ENCODE results near the gene PRKCE.
"Not testable (repeated sequence)": the region's sequence is repeated elsewhere in the genome, so short reads cannot be mapped to it uniquely, and the experiment has no call there.

PRKCE gene

DNA sequence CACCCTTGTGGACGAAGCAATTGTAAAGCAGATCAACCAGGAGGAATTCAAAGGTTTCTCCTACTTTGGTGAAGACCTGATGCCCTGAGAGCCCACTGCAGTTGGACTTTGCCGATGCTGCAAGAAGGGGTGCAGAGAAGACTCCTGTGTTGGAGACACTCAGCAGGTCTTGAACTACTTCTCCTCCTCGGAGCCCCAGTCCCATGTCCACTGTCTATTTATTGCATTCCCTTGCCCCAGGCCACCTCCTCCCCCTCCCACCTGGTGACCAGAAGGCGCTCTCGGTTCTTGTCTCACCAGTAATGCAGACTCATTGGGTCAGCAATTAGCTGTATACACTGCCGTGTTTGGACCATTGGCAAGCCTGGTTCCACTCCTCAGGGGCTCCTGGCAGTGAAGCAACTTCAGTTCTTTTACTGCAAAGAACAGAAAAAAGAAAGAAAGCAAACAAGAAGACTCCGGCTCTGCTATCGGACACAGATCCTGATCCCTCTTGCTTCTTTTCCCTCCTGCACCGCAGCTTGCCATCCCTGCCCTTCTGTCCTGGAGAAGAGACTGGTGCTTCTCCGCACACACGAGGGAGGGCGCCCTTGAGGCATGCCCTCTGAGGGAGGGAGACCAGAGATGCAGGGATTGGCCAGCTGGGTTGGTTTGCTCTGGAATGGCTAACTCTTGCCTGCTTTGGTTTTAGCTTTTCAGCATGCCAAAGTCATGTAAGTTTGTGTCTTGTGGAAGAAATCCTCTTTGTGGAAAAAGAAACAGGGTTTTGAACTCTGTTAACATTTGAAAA, 533.5 kb downstream of the PRKCE start:
- DNase-seq, result no peak

DNA sequence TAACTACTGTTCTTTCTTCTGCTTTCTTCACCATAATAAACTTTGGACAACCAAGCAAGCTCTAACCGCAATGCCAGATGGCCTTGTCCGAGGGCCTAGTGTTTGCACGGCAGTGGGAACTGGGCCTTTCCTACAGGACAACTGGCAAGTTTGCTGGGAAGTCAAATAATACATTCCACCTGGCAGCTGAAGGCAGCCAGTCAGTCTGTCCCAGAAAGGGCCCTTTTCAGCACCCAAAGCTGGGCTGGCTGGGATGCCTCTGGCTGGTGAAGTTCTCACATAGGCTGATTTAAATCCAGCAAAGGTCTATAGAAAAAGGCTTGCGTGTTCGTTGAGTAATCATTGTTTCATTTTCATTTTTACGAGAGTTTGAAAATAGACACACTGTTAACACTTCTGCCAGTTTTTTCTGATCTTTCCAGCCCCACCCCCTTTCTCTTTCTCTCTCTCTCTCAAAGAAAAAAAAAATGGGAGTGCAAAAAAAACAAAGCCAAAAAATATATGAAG, 535.7 kb downstream of the PRKCE start:
- no peak for DNase-seq

DNA sequence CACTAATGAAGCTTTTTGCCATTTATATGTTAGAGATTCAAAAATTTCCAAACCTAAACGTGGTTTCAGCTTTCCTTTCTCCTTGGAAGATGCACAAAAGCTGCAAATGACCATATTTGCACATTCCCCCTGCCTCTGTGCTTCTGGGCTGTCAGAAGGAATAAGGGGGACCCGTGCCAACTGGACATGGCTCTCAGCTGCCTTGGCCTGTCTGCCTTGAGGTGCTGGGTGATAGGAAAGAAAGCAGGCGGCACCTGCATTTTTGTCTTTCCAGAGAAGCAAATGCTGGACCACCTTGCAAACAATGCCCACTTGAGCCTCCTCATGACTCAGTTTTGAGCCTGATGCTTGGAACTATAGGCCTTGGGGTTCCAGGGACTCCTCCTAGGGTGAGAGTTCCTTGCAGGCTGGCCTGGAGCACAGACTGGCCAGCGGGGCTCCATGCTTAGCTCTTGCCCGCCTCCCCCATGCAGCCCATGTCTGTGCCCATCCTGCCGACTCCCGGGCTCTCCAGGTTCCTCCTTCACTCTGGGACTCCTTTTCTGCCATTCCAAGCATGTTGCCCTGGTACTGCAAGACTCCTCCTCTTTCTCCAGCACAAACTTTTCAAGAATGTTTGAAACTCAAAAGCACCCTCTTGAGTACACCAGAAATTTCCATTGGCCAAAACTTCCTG, 536.7 kb downstream of the PRKCE start:
- no peak for DNase-seq

DNA sequence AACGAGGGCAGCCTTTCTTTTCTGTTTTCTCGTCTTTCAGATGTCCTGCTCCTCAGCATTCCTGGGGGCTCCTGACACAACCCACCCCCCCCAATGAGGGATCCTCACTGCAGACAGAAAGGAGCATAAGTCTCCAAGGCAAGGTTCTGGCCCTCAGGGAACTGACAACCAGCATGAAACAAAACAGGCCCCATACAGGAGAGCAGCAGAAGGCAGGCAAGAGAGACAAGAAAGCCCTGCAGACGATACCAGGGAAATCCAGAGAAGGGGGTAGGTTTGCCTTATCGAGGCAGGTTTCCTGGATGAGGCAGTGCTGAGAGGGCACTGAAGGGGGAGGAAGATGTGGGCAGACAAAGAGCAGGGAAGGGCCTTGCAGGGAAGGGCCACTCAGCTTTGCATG, 541.9 kb downstream of the PRKCE start:
- no peak for DNase-seq

DNA sequence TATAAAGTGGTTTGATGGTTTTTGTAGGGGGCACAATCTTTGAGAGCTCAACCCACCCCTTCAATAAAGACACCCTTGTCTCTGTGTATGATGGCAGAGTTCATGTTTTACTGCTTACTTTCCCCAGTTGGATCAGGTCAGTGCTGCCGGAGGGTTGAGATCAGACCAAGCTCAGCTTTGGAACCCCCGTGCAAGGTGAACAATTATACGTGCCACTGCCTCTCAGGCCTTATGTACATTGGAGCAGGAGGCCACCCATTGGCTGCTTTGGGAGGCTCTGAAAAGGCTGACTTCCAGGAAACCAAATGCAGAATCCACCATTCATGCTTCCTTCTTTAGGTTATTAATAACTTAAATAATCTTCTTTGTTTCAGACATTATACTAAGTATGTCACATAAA, 542.4 kb downstream of the PRKCE start:
- no peak for DNase-seq

DNA sequence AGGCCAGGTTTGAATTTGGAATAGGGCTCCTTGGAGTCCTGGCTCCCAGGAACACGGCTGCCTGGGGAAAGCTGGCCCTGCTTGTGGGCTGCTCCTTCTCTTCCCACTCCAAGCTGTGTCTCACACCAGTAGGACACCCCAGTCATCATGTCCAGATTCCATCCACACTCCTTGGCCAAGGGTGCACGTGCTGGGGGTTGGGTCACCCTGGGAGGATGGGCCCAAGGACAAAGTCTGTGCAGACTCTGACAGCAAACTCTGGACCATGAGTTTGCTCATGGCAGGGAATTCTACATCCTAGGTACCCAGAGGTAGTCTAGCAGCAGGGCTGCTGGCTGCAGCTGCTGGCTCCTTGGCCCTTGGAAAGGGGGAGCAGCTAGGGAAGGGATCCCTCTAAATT, 543.4 kb downstream of the PRKCE start:
- no peak for DNase-seq

DNA sequence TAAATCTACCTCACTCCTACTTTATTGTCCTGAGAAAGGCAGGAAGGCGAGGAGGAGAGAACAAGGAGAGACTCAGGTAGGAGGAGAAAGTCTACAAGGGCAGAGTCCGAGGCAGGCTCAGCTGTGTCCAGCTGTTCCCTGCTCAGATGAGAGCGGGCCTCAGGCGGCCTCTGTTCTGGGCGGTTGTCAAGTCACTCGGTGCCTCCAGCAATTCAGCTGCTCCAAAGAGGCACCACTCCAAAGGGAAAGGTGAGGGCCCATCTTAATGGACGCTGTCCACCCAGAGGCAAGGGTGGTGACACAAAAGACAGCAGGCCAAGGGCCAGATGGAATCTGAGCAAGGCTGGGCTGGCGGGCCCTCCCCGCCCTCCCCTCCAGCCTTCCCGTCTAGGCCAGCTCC, 544.3 kb downstream of the PRKCE start:
- no peak for DNase-seq

DNA sequence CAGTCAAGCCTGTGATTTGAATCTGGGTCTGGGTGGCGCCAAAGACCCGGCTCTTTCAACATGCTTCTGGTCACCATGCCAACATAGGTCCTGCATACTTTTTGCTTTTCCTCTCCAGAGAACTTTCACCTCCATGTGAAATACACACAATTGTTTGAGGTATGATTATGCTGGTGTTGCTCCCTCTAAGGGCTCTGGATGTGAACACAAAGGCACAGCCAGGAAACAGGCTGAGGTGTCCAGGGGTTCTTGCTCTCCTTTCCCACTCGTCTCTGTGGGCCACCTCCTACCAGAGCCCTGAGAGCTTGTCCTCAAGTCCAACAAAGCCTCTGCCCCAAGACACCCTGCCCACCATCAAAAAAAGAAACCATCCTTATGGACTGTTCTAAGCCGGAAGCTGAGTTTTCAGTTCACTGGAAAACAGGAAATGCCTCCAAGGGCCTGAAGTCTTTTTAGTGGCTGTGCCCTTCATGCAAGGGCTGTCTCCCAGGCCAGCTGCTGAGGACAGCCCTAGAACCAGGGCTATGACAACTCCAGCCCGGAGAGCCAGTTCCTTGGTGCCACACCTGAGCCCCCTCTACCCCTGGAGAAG, 545.5 kb downstream of the PRKCE start:
- no peak for DNase-seq

DNA sequence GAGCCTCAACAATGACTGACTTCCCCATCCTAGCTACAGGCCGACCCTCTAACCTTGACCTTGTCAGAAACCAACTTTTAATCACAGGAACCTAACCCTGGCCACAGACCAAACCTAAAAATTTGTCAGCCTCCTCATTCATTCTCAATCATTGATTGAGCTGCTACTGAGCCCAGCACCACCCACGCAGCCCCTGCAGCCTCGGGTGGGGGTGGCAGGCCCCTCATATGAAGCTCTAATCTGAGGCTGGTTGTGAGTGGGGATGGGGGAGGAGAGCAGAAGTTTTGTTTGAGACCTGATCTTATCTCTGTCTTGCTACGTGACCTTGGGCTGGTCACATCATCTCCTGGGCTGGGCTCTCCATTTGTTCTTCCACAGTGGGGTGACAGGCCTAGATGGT, 546.2 kb downstream of the PRKCE start:
- no peak for DNase-seq

DNA sequence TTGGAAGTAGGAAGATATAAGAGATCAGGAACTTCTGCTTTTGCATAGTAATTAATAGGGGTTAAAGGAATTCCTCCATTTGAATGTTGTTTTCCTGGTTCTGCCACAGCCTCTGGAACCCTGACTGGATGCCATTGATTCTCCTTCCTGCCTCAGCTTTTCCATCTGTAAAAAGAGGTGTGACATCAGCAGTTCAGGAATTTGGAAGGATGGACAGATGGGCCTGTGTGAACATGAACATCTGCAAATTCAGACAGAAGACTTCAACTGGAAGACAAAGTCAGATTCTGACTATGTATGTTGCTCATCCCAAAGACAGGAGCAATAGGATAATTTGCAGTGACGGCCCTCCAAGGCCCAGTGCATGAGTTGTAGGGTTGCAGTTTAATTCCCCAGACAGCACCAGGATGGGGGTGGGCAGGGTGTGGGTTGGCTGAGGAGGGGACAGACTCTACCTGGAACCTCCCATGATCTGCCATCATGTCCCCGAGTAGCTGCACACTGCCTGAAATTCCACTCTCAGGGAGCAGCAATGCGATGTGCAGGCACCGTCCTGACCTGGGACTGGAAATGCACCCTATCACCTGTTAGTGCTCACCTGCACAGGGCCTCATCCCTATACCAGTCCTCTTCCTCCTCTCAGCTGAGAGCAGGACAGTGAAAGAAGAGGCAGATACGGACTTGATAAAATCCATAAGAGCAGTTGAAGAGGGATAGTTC, 546.8 kb downstream of the PRKCE start:
- DNase-seq, result no peak

DNA sequence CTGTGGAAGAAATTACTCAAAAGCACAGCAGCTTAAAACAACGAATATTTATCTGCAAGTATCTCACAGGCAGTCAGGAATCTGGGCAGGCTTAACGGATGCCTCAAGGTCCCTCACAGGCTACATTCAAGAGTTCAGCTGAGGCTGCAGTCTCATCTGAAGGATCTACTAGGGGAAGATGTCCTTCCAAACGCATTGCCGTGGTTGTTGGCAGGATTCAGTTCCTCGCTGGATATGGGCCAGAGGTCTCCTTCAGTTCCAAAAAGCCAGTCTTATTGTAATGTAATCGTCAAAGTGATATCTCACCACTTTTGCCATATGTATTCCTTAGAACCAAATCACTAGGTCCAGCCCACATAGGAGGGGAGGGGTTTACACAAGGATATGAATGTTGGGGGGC, 547.5 kb downstream of the PRKCE start:
- no peak for DNase-seq

DNA sequence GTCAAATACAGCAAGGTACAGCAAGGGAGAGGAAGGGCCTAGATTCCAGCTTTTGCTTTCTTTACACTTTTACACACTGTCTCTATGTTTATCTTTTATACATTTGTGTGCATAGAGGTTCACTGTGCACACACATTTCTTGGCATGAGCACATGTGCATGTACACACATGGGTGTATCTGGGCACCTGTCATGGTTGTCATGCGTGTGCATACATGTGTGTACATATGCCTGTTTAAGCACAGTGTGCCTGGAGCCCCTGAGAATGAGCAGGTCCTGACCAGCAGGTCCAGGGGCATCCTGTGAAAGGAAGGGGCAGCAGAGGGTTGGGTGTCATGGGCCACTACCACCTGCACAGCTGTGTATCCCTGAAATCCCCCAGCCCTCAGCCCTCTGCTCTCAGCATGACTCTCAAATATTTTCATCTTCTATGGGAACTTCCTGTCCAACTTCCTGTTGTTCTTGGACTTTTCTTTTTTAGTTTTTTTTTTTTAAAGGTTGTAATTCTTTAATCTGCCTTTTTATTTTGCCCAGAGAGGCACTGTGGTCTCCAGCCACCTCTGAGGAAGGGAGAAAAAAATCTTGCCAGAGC, 548.7 kb downstream of the PRKCE start:
- no peak for DNase-seq

DNA sequence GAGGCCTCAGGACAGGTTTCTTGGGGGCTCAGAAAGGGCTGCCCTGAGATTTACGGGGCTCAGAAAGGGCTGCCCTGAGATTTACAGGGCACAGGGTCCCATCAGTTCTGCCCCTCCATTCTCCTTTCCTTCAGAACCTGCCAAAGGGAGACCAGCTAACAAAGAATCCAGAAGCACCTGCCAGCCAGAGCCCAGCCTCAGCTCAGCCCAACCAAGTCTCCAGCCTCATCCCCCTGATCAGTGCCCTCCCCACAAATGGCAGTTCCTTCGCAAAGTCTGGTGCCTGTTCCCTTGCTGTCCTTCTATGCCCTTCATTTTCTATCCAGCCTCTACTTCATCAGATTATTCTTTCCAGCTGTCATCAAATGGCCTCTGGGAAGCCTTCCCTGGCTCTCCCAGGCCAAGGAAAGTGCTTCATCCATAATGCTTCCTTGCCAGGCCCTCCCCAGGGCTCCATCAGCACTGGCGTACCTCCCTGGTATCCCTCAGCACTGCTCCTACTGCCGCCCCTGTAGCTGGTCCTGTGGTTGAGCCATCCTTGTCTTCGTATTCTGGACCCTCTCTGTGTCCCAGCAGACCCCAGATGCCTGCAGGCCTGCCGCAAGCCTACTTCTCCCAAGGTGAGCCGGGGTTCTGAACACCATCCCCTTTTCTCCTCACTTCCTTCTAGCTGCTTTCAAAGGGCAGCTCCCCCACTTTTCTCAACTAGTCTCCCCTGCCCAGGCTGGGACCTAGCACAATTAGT, 549.6 kb downstream of the PRKCE start:
- DNase-seq, result no peak

DNA sequence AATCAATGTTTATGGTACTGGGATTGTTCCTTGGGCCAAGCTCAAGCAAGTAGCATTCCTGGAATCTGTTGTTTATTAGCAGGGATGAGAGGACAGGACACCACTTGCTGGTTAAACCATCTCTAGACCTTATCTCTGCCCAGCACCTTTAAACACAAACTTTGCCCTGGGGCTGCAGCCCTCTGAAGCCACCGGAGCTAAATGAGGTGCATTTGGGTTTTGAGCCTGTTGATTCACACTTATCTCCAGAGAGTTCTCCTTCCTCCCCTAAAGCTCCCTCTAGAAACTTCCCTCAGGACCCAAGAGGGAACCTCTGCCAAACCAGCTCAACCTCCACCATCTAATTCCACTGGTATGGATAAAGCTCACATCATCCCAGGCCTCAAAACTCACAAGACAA, 551.0 kb downstream of the PRKCE start:
- DNase-seq, result no peak

DNA sequence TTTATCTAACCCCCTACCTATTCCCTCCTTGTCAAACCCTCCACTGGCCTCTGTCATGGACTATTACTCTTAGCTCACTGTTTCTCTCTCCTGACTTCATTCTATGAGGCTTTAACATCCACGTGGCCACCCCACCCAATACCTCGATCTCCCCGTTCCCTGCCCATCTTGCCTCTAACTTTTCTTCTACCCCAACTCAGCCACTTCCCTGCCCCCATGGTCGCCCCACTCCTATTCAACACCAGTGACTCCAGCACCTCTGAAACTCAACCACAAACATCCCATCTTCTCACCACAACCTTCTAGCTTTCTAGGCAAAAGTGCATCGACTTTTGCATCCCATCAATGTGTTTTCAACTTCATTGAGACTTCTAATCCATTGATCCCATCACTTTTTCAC, 551.5 kb downstream of the PRKCE start:
- no peak for DNase-seq

DNA sequence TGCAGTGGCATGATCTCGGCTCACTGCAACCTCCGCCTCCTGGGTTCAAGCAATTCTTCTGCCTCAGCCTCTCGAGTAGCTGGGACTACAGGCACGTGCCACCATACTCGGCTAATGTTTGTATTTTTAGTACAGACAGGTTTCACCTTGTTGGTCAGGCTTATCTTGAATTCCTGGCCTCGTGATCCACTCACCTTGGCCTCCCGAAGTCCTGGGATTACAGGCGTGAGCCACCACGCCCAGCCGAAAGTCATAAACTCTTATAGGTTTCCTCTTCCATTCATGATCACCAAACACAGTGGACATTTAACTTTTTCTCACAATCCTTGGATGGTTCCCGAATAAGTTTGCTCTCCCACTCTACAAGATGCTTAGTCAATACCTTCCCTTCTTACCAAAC, 552.2 kb downstream of the PRKCE start:
- not testable (repeated sequence) for DNase-seq

DNA sequence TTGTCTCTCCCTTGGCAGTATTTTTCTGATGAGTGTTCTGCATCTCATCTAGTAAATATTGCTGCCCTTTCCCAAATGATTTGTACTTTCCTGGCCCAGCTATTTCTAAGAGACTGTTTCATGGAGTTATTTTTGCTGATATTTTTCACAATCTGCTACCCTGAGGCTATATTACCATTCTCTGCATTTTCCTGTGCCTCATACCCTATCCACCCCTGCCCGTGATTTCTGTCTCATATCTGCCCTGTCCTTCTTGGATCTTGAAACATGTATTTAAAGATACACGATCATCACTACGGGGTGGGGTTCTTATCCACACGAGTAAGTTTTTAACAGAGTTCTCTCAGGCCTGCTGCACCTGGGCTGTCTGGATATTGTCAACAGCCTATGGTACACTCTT, 556.1 kb downstream of the PRKCE start:
- DNase-seq, result no peak

DNA sequence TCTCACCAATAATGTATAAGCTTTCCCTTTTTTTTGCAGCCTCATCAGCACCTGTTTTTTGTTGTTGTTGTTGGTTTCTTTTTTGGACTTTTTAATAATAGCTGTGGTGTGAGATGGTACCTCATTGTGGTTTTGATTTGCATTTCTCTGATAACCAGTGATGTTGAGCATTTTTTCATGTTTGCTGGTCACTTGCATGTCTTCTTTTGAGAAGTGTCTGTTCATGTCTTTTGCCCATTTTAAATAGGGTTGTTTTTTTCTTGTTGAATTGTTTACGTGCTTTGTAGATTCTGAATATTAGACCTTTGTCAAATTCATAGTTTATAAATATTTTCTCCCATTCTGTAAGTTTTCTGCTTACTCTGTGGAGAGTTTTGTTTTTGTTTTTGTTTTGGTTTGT, 557.3 kb downstream of the PRKCE start:
- DNase-seq, result no peak

DNA sequence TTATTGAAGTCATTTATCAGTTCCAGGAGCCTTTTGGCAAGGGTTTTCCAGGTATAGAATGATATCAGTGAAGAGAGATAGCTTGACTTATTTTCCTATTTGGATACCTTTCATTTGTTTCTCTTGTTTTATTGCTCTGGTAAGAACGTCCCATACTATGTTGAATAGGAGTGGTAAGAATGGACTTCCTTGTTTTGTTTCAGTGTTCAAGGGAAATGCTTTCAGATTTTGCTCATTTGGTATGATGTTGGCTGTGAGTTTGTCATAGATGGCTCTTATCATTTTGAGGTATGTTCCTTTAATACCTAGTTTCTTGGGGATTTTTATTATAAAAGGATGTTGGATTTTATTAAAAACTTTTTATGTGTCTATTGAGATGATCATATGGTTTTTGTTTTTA, 558.6 kb downstream of the PRKCE start:
- DNase-seq, result no peak

DNA sequence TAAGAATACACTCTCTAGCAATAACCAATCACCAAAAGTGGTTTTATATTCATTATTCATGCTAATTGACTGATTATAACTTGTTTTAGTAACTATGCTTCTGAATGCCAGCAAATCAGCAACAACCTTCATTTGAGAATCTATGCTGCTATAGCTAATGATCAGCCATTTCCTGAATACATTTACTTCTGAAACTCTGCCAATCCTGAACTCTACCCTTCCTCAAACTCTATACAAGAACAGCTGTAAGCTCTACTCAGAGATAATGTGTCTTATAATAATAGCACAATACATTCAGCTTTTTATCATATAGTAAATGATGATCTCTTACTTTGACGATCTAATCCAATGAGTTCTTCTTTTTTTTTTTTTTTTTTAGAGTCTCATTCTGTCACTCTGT, 560.0 kb downstream of the PRKCE start:
- no peak for DNase-seq

DNA sequence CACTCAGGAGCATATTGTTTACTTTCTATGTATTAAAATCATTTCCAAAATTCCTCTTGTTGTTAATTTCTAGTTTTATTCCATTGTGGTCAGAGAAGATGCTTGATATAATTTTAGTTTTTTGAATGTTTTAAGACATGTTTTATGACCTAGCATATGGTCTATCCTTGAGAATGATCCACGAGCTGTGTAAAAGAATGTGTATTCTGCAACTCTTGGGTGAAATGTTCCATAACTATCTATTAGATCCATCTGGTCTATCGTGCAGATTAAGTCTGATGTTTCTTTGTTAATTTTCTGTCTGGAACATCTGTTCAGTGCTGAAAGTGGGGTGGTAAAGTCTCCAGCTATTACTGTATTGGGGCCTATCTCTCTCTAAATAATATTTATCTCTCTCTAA, 562.4 kb downstream of the PRKCE start:
- DNase-seq, result no peak

DNA sequence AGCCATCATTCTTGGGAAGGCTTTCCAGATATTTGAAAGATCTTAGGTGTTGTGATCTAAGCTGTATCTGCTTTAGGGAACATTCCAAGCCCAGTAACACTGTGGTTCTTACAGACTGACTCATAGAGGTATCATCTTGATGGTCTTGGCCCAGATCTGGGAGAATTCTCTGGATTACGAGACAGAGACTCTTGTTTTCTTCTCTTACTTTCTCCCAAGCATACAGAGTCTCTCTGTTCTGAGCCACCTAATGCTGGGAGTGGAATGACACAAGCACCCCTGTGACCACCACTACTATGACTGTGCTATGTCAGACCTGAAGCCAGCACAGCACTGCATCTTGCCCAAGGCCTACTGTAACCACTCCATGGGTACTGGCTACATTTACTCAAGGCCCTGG, 564.7 kb downstream of the PRKCE start:
- DNase-seq, result no peak

All from NCI-H1930 (cell line).